ENCODE data around the gene TRAPPC6A.

DNA sequence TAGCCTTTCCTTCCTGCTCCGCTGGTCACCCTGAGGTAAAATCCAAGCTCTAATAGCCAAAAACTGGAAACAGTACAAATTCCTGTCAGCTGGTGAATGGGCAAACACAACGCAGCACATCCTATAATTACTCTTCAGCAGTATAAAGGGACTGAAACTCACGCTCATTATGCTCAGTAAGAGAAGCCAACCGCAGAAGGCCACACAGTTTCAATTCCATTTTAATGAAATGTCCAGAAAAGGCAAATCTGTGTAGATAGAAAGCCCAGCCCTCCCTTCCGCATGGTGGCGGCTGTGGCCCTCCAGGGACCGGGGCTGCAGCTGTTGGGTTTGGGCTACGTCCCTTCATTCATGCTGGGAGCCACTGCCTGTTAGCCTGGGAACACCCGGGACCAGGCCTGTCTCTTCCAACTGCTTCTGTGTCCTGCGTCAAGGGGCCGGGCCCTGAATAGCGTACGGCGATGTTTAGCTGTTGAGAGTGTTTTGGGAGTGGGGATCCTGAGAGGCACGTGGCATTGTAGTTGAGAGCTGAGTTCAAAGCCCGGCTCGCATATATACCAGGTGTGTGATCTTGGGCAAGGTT, 40.8 kb downstream of the TRAPPC6A start:
- TF ChIP-seq POLR2A (IDR thresholded peaks at IDR 0.05) (no peak), CTCF (IDR thresholded peaks at IDR 0.05) (peak in 1 of 12 donors; percentile 13)
